HEK293 (cell line): ENCODE measurements around the gene ABHD12.

Experiments
- CTCF ChIA-PET: fragments of 350-600 bp; formaldehyde crosslinking; extraction: SDS; loops from one replicate; lab custom pipeline; 2021; ENCODE audit warnings: antibody characterized with exemption; lab: Yijun Ruan, JAX
- POLR2A ChIA-PET: fragments of 300-600 bp; formaldehyde crosslinking; extraction: SDS; loops from one replicate; lab custom pipeline; 2020; ENCODE audit warnings: antibody characterized with exemption, inconsistent platforms; lab: Yijun Ruan, JAX
- H3K27ac ChIP-seq: fragments of 200-500 bp; sonication (Bioruptor generic); 2 replicates; pipeline ENCODE4 v1.5.1; 2014; ENCODE audit warnings: low read depth, low read length, control low read depth, inconsistent platforms; ENCODE audit errors: extremely low read depth
- H3K36me3 ChIP-seq, 2 experiments: fragments of 200-500 bp in 1 of 2; sonication (Bioruptor generic) in 1 of 2; 1 replicate in 1 of 2; 2 replicates in 1 of 2; pipeline ENCODE4 v1.5.1; 2014 to 2017; ENCODE audit warnings: inconsistent platforms in 2 of 2, low read length in 2 of 2; ENCODE audit not compliant: control insufficient read depth in 2 of 2, insufficient read depth in 1 of 2
- H3K4me1 ChIP-seq: fragments of 200-500 bp; sonication (Bioruptor generic); 2 replicates; pipeline ENCODE4 v1.5.1; 2014; ENCODE audit warnings: mild to moderate bottlenecking, low read length, inconsistent platforms; ENCODE audit not compliant: control insufficient read depth, insufficient read depth
- H3K4me3 ChIP-seq: 2 replicates; pipeline ENCODE4 v1.5.1; 2011; ENCODE audit warnings: low read depth, mild to moderate bottlenecking, control low read depth, low read length, moderate library complexity
- H3K9me3 ChIP-seq: fragments of 200-500 bp; sonication (Bioruptor generic); 2 replicates; pipeline ENCODE4 v1.5.1; 2014; ENCODE audit warnings: low read depth, low read length, inconsistent platforms; ENCODE audit not compliant: control insufficient read depth, insufficient read depth
- GFI1B ChIP-seq: fragments of 450-650 bp; formaldehyde crosslinking; IDR thresholded peaks from 2 replicates; pipeline ENCODE4 v1.5.1; 2016; ENCODE audit warnings: missing biosample characterization, missing genetic modification characterization
- KLF1 ChIP-seq: fragments of 450-650 bp; formaldehyde crosslinking; IDR thresholded peaks from 2 replicates; pipeline ENCODE4 v1.5.1; 2016; ENCODE audit warnings: missing biosample characterization, missing genetic modification characterization
- MYNN ChIP-seq: fragments of 450-650 bp; formaldehyde crosslinking; IDR thresholded peaks from 2 replicates; pipeline ENCODE4 v1.5.1; 2016; ENCODE audit warnings: missing biosample characterization, missing genetic modification characterization, borderline replicate concordance
- PRDM1 ChIP-seq: fragments of 450-650 bp; formaldehyde crosslinking; IDR thresholded peaks from 2 replicates; pipeline ENCODE4; 2016; ENCODE audit warnings: missing biosample characterization, missing genetic modification characterization
- TCF7L2 ChIP-seq: IDR thresholded peaks from 2 replicates; pipeline ENCODE4 v1.6.1; 2011; ENCODE audit warnings: low read depth, mild to moderate bottlenecking, inconsistent platforms, low read length, moderate library complexity, borderline replicate concordance
- YY1 ChIP-seq: fragments of 450-650 bp; formaldehyde crosslinking; IDR thresholded peaks from 2 replicates; pipeline ENCODE4 v1.5.1; 2018; ENCODE audit warnings: missing biosample characterization, missing genetic modification characterization
- ZNF16 ChIP-seq: fragments of 450-650 bp; formaldehyde crosslinking; IDR thresholded peaks from 2 replicates; pipeline ENCODE4 v1.5.1; 2016; ENCODE audit warnings: low read depth, missing biosample characterization, missing genetic modification characterization
- ZNF174 ChIP-seq: fragments of 450-650 bp; formaldehyde crosslinking; IDR thresholded peaks from 2 replicates; pipeline ENCODE4 v1.5.0; 2017; ENCODE audit warnings: missing biosample characterization, mild to moderate bottlenecking, missing genetic modification characterization
- ZNF184 ChIP-seq: fragments of 450-650 bp; IDR thresholded peaks from 2 replicates; pipeline ENCODE4 v1.5.1; 2018; ENCODE audit warnings: missing biosample characterization, mild to moderate bottlenecking, missing genetic modification characterization
- ZNF341 ChIP-seq: fragments of 450-650 bp; formaldehyde crosslinking; IDR thresholded peaks from 2 replicates; pipeline ENCODE4; 2016; ENCODE audit warnings: low read depth, missing biosample characterization, missing genetic modification characterization
- ZNF37A ChIP-seq: fragments of 450-650 bp; IDR thresholded peaks from 2 replicates; pipeline ENCODE4 v1.5.1; 2018; ENCODE audit warnings: missing biosample characterization, missing genetic modification characterization
- ZNF394 ChIP-seq: fragments of 450-650 bp; formaldehyde crosslinking; IDR thresholded peaks from 2 replicates; pipeline ENCODE4 v1.5.1; 2016; ENCODE audit warnings: missing biosample characterization, missing genetic modification characterization, mild to moderate bottlenecking, moderate library complexity, borderline replicate concordance
- ZNF600 ChIP-seq: fragments of 450-650 bp; formaldehyde crosslinking; IDR thresholded peaks from 2 replicates; pipeline ENCODE4 v1.5.1; 2016; ENCODE audit warnings: missing biosample characterization, missing genetic modification characterization
- ZNF701 ChIP-seq: fragments of 450-650 bp; formaldehyde crosslinking; IDR thresholded peaks from 2 replicates; pipeline ENCODE4 v1.5.1; 2016; ENCODE audit warnings: missing biosample characterization, missing genetic modification characterization
- ZNF791 ChIP-seq: fragments of 450-650 bp; formaldehyde crosslinking; IDR thresholded peaks from 2 replicates; pipeline ENCODE4 v1.5.1; 2016; ENCODE audit warnings: missing biosample characterization, missing genetic modification characterization
- ZNF843 ChIP-seq: fragments of 450-650 bp; formaldehyde crosslinking; IDR thresholded peaks from 2 replicates; pipeline ENCODE4 v1.5.1; 2016; ENCODE audit warnings: missing biosample characterization, missing genetic modification characterization
- TF ChIP-seq, protein P1 (sequence below): fragments of 450-650 bp; formaldehyde crosslinking; conservative IDR thresholded peaks from 2 replicates; pipeline ENCODE4 v1.5.1; 2016; ENCODE audit warnings: low read depth, missing biosample characterization, missing genetic modification characterization
- TF ChIP-seq, protein P2 (sequence below): fragments of 450-650 bp; formaldehyde crosslinking; conservative IDR thresholded peaks from 2 replicates; pipeline ENCODE4 v1.5.1; 2016; ENCODE audit warnings: low read depth, missing biosample characterization, missing genetic modification characterization
- TF ChIP-seq, protein P3 (sequence below): IDR thresholded peaks from 2 replicates; pipeline ENCODE4 v1.6.1; 2011; ENCODE audit warnings: mild to moderate bottlenecking, low read depth, low read length, borderline replicate concordance
- TF ChIP-seq, protein P4 (sequence below): fragments of 450-650 bp; formaldehyde crosslinking; IDR thresholded peaks from 2 replicates; pipeline ENCODE4 v1.5.1; 2016; ENCODE audit warnings: missing biosample characterization, missing genetic modification characterization

Gene ABHD12

DNA sequence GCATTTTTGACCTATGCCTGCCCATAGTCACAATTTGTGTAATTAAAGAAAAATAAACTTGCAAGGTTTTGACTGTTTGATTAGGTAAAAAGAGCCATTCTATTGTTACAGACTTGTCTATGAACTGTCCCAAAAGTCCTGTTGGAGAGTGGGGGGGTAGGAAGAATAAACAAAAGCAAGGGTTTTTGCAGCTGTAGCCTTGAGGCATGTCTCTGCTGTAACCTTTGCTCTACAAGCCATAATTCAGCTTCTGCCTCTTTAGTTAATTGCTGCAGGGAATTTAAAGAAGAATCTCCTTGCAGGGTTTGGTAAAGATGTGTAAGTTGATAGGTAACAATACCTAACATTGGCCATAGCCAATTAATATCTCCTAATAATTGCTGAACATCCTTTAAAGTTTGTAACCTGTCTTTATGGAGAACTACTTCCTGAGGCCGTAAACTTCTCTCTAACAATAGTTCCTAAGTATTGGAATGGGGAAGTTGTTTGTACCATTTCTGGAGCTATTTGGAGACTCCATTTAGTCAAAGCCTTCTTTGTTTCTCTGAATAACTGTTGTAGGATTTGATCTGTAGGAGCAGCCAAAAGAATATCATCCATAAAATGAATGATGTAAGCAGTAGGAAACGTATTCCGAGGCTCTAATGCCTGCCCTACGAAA, 7.9 kb upstream of the ABHD12 start (continued):
- TF ChIP-seq, protein P1, sequence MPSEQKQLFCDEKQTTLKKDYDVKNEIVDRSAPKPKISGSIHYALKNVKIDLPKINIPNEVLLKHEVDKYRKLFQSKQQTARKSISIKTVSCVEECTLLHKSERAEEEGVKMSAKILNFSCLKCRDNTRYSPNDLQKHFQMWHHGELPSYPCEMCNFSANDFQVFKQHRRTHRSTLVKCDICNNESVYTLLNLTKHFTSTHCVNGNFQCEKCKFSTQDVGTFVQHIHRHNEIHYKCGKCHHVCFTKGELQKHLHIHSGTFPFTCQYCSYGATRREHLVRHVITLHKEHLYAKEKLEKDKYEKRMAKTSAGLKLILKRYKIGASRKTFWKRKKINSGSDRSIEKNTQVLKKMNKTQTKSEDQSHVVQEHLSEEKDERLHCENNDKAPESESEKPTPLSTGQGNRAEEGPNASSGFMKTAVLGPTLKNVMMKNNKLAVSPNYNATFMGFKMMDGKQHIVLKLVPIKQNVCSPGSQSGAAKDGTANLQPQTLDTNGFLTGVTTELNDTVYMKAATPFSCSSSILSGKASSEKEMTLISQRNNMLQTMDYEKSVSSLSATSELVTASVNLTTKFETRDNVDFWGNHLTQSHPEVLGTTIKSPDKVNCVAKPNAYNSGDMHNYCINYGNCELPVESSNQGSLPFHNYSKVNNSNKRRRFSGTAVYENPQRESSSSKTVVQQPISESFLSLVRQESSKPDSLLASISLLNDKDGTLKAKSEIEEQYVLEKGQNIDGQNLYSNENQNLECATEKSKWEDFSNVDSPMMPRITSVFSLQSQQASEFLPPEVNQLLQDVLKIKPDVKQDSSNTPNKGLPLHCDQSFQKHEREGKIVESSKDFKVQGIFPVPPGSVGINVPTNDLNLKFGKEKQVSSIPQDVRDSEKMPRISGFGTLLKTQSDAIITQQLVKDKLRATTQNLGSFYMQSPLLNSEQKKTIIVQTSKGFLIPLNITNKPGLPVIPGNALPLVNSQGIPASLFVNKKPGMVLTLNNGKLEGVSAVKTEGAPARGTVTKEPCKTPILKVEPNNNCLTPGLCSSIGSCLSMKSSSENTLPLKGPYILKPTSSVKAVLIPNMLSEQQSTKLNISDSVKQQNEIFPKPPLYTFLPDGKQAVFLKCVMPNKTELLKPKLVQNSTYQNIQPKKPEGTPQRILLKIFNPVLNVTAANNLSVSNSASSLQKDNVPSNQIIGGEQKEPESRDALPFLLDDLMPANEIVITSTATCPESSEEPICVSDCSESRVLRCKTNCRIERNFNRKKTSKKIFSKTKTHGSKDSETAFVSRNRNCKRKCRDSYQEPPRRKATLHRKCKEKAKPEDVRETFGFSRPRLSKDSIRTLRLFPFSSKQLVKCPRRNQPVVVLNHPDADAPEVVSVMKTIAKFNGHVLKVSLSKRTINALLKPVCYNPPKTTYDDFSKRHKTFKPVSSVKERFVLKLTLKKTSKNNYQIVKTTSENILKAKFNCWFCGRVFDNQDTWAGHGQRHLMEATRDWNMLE = no peak
- TF ChIP-seq, protein P2, sequence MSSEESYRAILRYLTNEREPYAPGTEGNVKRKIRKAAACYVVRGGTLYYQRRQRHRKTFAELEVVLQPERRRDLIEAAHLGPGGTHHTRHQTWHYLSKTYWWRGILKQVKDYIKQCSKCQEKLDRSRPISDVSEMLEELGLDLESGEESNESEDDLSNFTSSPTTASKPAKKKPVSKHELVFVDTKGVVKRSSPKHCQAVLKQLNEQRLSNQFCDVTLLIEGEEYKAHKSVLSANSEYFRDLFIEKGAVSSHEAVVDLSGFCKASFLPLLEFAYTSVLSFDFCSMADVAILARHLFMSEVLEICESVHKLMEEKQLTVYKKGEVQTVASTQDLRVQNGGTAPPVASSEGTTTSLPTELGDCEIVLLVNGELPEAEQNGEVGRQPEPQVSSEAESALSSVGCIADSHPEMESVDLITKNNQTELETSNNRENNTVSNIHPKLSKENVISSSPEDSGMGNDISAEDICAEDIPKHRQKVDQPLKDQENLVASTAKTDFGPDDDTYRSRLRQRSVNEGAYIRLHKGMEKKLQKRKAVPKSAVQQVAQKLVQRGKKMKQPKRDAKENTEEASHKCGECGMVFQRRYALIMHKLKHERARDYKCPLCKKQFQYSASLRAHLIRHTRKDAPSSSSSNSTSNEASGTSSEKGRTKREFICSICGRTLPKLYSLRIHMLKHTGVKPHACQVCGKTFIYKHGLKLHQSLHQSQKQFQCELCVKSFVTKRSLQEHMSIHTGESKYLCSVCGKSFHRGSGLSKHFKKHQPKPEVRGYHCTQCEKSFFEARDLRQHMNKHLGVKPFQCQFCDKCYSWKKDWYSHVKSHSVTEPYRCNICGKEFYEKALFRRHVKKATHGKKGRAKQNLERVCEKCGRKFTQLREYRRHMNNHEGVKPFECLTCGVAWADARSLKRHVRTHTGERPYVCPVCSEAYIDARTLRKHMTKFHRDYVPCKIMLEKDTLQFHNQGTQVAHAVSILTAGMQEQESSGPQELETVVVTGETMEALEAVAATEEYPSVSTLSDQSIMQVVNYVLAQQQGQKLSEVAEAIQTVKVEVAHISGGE (tag by site-specific recombination) = no peak
- TF ChIP-seq ZNF16 (no peak), KLF1 (no peak), GFI1B (no peak), ZNF341 (tag by site-specific recombination) (no peak)

DNA sequence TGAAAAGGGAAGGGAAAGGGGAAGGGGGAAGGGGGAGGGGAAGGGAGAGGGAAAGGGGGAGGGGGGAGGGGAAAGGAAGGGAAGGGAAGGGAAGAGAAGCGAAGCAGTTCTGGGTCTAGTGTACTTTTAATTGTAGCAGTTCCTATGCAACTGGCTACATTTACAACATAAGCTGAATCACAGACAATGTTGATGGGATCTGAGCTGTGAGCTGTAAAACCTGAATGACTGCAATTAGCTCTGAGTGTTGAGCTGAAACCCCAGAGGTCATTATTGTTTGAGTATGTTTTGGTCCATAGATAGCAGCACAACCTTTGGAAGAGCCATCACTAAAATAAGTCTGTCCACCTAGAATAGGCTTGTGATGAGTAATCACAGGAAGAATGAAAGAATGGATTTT, 7.2 kb upstream of the ABHD12 start:
- H3K36me3 ChIP-seq = no peaks in the 10 kb centered on the region
- ChIA-PET CTCF (interaction anchor here (1.0 to 4.5 kb wide), 14 partner anchors 12 to 403 kb away, joined by 3 to 47 read pairs (median 4); no protein-coding TSS in a partner anchor), POLR2A (interaction anchor here (0.6 to 1.8 kb wide), 3 partner anchors 10 to 88 kb away, joined by 3 to 7 read pairs (median 3); partner anchors contain the start of gene GINS1)
- no peaks in the 10 kb centered on the region for H3K9me3 ChIP-seq
- no peak overlapping the region for H3K4me3 ChIP-seq
- H3K4me1 ChIP-seq = no peaks in the 10 kb centered on the region
- H3K27ac ChIP-seq = no peak overlapping the region
- TF ChIP-seq ZNF37A (tag by site-specific recombination) = no peak
- TF ChIP-seq PRDM1 (tag by site-specific recombination) = 0 out of 2 replicates have a peak, but pooled peaks have one; percentile 36

DNA sequence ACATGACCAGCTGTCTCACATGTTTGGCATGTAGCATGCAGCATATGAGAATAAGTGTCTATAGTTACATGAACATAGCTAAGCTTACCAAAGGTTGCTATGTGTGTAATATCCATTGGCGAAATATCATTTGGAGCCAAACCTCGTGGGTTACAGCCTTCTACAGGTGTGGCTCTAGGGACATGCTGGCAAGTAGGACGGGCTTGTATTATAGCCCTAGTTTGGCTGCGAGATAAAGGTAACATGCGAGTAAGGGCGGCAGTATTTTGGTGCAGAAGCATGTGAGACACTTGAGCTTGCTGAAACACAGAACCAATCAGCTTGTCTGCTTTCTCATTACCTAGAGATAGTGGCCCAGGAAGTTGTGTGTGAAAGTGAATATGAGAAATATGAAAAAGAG, 6.5 kb upstream of the ABHD12 start:
- no peaks in the 10 kb centered on the region for H3K9me3 ChIP-seq
- H3K27ac ChIP-seq = no peak overlapping the region
- CTCF ChIA-PET = interaction anchor here (0.7 to 4.5 kb wide), 9 partner anchors 12 to 618 kb away, joined by 3 to 47 read pairs (median 4); no protein-coding TSS in a partner anchor
- H3K36me3 ChIP-seq = no peaks in the 10 kb centered on the region
- H3K4me1 ChIP-seq = no peaks in the 10 kb centered on the region
- no peak overlapping the region for H3K4me3 ChIP-seq
- POLR2A ChIA-PET = no interaction called here
- TF ChIP-seq ZNF701 (tag by site-specific recombination) = no peak
- TF ChIP-seq ZNF600 (tag by site-specific recombination) = no peak
- no peak for TF ChIP-seq ZNF394 (tag by site-specific recombination)
- no peak for TF ChIP-seq ZNF184 (tag by site-specific recombination)
- TF ChIP-seq TCF7L2 = no peak
- no peak for TF ChIP-seq YY1
- no peak for TF ChIP-seq ZNF791 (tag by site-specific recombination)
- no peak for TF ChIP-seq MYNN (tag by site-specific recombination)
- no peak for TF ChIP-seq ZNF843 (tag by site-specific recombination)
- no peak for TF ChIP-seq ZNF174
- TF ChIP-seq, protein P3, sequence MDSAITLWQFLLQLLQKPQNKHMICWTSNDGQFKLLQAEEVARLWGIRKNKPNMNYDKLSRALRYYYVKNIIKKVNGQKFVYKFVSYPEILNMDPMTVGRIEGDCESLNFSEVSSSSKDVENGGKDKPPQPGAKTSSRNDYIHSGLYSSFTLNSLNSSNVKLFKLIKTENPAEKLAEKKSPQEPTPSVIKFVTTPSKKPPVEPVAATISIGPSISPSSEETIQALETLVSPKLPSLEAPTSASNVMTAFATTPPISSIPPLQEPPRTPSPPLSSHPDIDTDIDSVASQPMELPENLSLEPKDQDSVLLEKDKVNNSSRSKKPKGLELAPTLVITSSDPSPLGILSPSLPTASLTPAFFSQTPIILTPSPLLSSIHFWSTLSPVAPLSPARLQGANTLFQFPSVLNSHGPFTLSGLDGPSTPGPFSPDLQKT = no peak
- TF ChIP-seq, protein P4, sequence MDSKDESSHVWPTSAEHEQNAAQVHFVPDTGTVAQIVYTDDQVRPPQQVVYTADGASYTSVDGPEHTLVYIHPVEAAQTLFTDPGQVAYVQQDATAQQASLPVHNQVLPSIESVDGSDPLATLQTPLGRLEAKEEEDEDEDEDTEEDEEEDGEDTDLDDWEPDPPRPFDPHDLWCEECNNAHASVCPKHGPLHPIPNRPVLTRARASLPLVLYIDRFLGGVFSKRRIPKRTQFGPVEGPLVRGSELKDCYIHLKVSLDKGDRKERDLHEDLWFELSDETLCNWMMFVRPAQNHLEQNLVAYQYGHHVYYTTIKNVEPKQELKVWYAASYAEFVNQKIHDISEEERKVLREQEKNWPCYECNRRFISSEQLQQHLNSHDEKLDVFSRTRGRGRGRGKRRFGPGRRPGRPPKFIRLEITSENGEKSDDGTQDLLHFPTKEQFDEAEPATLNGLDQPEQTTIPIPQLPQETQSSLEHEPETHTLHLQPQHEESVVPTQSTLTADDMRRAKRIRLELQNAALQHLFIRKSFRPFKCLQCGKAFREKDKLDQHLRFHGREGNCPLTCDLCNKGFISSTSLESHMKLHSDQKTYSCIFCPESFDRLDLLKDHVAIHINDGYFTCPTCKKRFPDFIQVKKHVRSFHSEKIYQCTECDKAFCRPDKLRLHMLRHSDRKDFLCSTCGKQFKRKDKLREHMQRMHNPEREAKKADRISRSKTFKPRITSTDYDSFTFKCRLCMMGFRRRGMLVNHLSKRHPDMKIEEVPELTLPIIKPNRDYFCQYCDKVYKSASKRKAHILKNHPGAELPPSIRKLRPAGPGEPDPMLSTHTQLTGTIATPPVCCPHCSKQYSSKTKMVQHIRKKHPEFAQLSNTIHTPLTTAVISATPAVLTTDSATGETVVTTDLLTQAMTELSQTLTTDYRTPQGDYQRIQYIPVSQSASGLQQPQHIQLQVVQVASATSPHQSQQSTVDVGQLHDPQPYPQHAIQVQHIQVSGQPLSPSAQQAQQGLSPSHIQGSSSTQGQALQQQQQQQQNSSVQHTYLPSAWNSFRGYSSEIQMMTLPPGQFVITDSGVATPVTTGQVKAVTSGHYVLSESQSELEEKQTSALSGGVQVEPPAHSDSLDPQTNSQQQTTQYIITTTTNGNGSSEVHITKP (tag by site-specific recombination) = no peak
